H9 (cell line): Measurements from ENCODE around the gene TSSK6. TPM values are rescaled to one million over a fixed set of nuclear protein-coding genes. Genes with fewer than 3 reads are reported as not detected.

ENCODE experiments used
- DNase-seq: peaks from one replicate; pipeline ENCODE4 v3.0.0-alpha.2; 2017
- H2AFZ ChIP-seq: one replicate; pipeline ENCODE4 v1.6.1; 2013; ENCODE audit warnings: mild to moderate bottlenecking, low read length, control low read depth, moderate library complexity
- H2AK5ac ChIP-seq: 2 replicates; pipeline ENCODE4 v1.6.1; 2013; ENCODE audit warnings: low read length, control low read depth, mixed read lengths; ENCODE audit not compliant: insufficient read length
- H2BK120ac ChIP-seq: one replicate; pipeline ENCODE4 v1.6.1; 2013; ENCODE audit warnings: low read depth, mild to moderate bottlenecking, low read length, control low read depth, inconsistent platforms; ENCODE audit not compliant: poor library complexity, severe bottlenecking
- H2BK12ac ChIP-seq: 2 replicates; pipeline ENCODE4 v1.6.1; 2013; ENCODE audit warnings: low read length, control low read depth, mixed read lengths, low read depth; ENCODE audit not compliant: insufficient read length
- H2BK15ac ChIP-seq: 2 replicates; pipeline ENCODE4 v1.6.1; 2013; ENCODE audit warnings: low read depth, low read length, control low read depth
- H2BK20ac ChIP-seq: one replicate; pipeline ENCODE4 v1.6.1; 2013; ENCODE audit warnings: low read depth, mild to moderate bottlenecking, low read length, control low read depth, inconsistent platforms; ENCODE audit not compliant: poor library complexity, severe bottlenecking
- H2BK5ac ChIP-seq: 2 replicates; pipeline ENCODE4 v1.6.1; 2013; ENCODE audit warnings: low read length, control low read depth, mixed read lengths; ENCODE audit not compliant: insufficient read length
- H3K14ac ChIP-seq: 2 replicates; pipeline ENCODE4 v1.6.1; 2013; ENCODE audit warnings: low read length, control low read depth; ENCODE audit not compliant: insufficient read depth
- H3K18ac ChIP-seq: 2 replicates; pipeline ENCODE4 v1.6.1; 2013; ENCODE audit warnings: low read depth, mild to moderate bottlenecking, mixed read lengths, low read length, control low read depth; ENCODE audit not compliant: insufficient read length
- H3K23ac ChIP-seq: 2 replicates; pipeline ENCODE4 v1.6.1; 2013; ENCODE audit warnings: low read length, control low read depth, mixed read lengths, low read depth; ENCODE audit not compliant: insufficient read length
- H3K23me2 ChIP-seq: 2 replicates; pipeline ENCODE4 v1.6.1; 2013; ENCODE audit warnings: low read depth, mild to moderate bottlenecking, mixed read lengths, low read length, control low read depth; ENCODE audit not compliant: insufficient read length, poor library complexity, severe bottlenecking
- H3K27ac ChIP-seq: 2 replicates; pipeline ENCODE4 v1.5.1; 2013; ENCODE audit warnings: low read length, control low read depth, mixed read lengths, low read depth; ENCODE audit not compliant: insufficient read length
- H3K27me3 ChIP-seq: 2 replicates; pipeline ENCODE4 v1.6.1; 2013; ENCODE audit warnings: low read length, control low read depth, inconsistent platforms; ENCODE audit not compliant: insufficient read depth
- H3K4ac ChIP-seq: 2 replicates; pipeline ENCODE4 v1.6.1; 2013; ENCODE audit warnings: low read depth, mild to moderate bottlenecking, control low read depth, inconsistent platforms, low read length, moderate library complexity
- H3K4me1 ChIP-seq: 2 replicates; pipeline ENCODE4 v1.6.1; 2013; ENCODE audit warnings: low read length, control low read depth, inconsistent platforms; ENCODE audit not compliant: insufficient read depth
- H3K4me2 ChIP-seq: 2 replicates; pipeline ENCODE4 v1.6.1; 2013; ENCODE audit warnings: low read length, control low read depth, mixed read lengths; ENCODE audit not compliant: insufficient read length, insufficient read depth
- H3K56ac ChIP-seq: 2 replicates; pipeline ENCODE4 v1.6.1; 2013; ENCODE audit warnings: low read depth, mild to moderate bottlenecking, mixed read lengths, low read length, control low read depth; ENCODE audit not compliant: insufficient read length
- H3K79me1 ChIP-seq: 2 replicates; pipeline ENCODE4 v1.6.1; 2013; ENCODE audit warnings: low read depth, mild to moderate bottlenecking, moderate library complexity, low read length, control low read depth, inconsistent platforms; ENCODE audit not compliant: insufficient read depth, poor library complexity, severe bottlenecking
- H3K79me2 ChIP-seq: 2 replicates; pipeline ENCODE4 v1.6.1; 2013; ENCODE audit warnings: low read length, control low read depth, inconsistent platforms; ENCODE audit not compliant: insufficient read depth
- H3K9ac ChIP-seq: 2 replicates; pipeline ENCODE4 v1.6.1; 2013; ENCODE audit warnings: low read length, control low read depth, mixed read lengths; ENCODE audit not compliant: insufficient read length; ENCODE audit errors: extremely low read depth
- H3K9me3 ChIP-seq: one replicate; pipeline ENCODE4 v1.6.1; 2013; ENCODE audit warnings: low read depth, low read length, inconsistent platforms; ENCODE audit not compliant: control insufficient read depth
- H3T11ph ChIP-seq: one replicate; pipeline ENCODE4 v1.6.1; 2013; ENCODE audit warnings: mild to moderate bottlenecking, low read length, control low read depth, inconsistent platforms
- H4K20me1 ChIP-seq: one replicate; pipeline ENCODE4 v1.6.1; 2013; ENCODE audit not compliant: control insufficient read depth, insufficient read length, insufficient read depth
- H4K5ac ChIP-seq: 2 replicates; pipeline ENCODE4 v1.6.1; 2013; ENCODE audit warnings: low read depth, mild to moderate bottlenecking, mixed read lengths, low read length, control low read depth; ENCODE audit not compliant: insufficient read length
- H4K8ac ChIP-seq: replicated peaks from 2 replicates; pipeline ENCODE4 v1.6.1; 2013; ENCODE audit warnings: low read length, control low read depth, mixed read lengths, low read depth; ENCODE audit not compliant: insufficient read length
- H4K91ac ChIP-seq: 2 replicates; pipeline ENCODE4 v1.6.1; 2013; ENCODE audit warnings: low read depth, mild to moderate bottlenecking, moderate library complexity, mixed read lengths, low read length, control low read depth; ENCODE audit not compliant: insufficient read length
- H3K27ac Mint-ChIP-seq, 3 experiments: 2 replicates in 2 of 3; 3 replicates in 1 of 3; pipeline ENCODE4 v1.8.0; 2020 to 2021; ENCODE audit warnings: mixed read lengths in 3 of 3, mild to moderate bottlenecking in 1 of 3, moderate library complexity in 1 of 3
- H3K27me3 Mint-ChIP-seq: 2 replicates; pipeline ENCODE4 v1.8.0; 2021; ENCODE audit warnings: low read depth, mild to moderate bottlenecking, moderate library complexity, mixed read lengths
- H3K36me3 Mint-ChIP-seq, 3 experiments: 2 replicates in 2 of 3; 3 replicates in 1 of 3; pipeline ENCODE4 v1.8.0; 2020 to 2021; ENCODE audit warnings: low read depth in 3 of 3, mixed read lengths in 3 of 3; ENCODE audit not compliant: insufficient read depth in 1 of 3
- H3K4me1 Mint-ChIP-seq, 2 experiments: 2 replicates each; pipeline ENCODE4 v1.8.0; 2020; ENCODE audit warnings: mixed read lengths in 2 of 2
- H3K4me3 Mint-ChIP-seq, 2 experiments: 2 replicates in 1 of 2; 3 replicates in 1 of 2; pipeline ENCODE4 v1.8.0; 2020 to 2021; ENCODE audit warnings: mild to moderate bottlenecking in 2 of 2, mixed read lengths in 2 of 2, moderate library complexity in 1 of 2
- H3K9me3 Mint-ChIP-seq, 2 experiments: 2 replicates in 1 of 2; 3 replicates in 1 of 2; pipeline ENCODE4 v1.8.0; 2020; ENCODE audit warnings: mild to moderate bottlenecking in 2 of 2, mixed read lengths in 2 of 2, moderate library complexity in 1 of 2
- CTCF ChIP-seq: fragments of 200-600 bp; sonication (generic); conservative IDR thresholded peaks from 3 replicates; pipeline ENCODE4 v1.8.0; 2021; ENCODE audit warnings: antibody characterized with exemption, mild to moderate bottlenecking
- WGBS: extraction: QIAGEN DNeasy Blood & Tissue Kit; methylation state at CpG from one replicate; pipeline ENCODE4 v1.1.7; 2013; ENCODE audit warnings: missing lambda C conversion rate, low lambda C conversion rate, mixed read lengths; ENCODE audit not compliant: insufficient read length; ENCODE audit errors: extremely low coverage; 5-methylcytosine and 5-hydroxymethylcytosine counted together
- total RNA-seq: library from RNA; stranded (reverse); gene quantifications from 2 replicates; pipeline ENCODE4 v1.2.1, GENCODE V29; 2021

TSSK6 gene
- total RNA-seq, 1 experiment from 2014 or later, result 2.6 TPM

GRCh38 chr19:19514215-19514657 lies 1.1 kb downstream of the TSSK6 start:
- Histone ChIP-seq H3K56ac (no peak overlapping the region), H3K9me3 (no peaks in the 10 kb centered on the region), H4K5ac (no peak overlapping the region), H3K27me3 (no peaks in the 10 kb centered on the region), H3K27ac (no peak overlapping the region), H3K4ac (no peak overlapping the region), H3K23me2 (peaks cover 5% of the 10 kb centered on the region), H3K4me1 (no peaks in the 10 kb centered on the region), H2AFZ (no peak overlapping the region), H3T11ph (no peak overlapping the region), H2BK12ac (no peak overlapping the region), H2BK20ac (no peak overlapping the region), H3K4me2 (no peak overlapping the region), H2BK5ac (no peak overlapping the region), H2BK15ac (no peak overlapping the region), H2AK5ac (no peak overlapping the region), H4K8ac (no peak overlapping the region), H3K18ac (no peak overlapping the region), H3K9ac (no peak overlapping the region), H3K14ac (no peak overlapping the region; the same call in 1 of the 2 replicates), H3K79me2 (peaks cover 8% of the 10 kb centered on the region; the same call in 1 of the 2 replicates), H3K79me1 (peaks cover 3% of the 10 kb centered on the region), H3K23ac (no peak overlapping the region), H4K20me1 (no peaks in the 10 kb centered on the region), H4K91ac (no peak overlapping the region), H2BK120ac (no peak overlapping the region)
- Mint-ChIP-seq H3K36me3 (peaks cover under 1 to 14% (median 3%) of the 10 kb centered on the region in 3 experiments; a peak in 6 of 7 replicates), H3K27me3 (peaks cover 4% of the 10 kb centered on the region; the same call in 1 of the 2 replicates), H3K9me3 (no peaks in the 10 kb centered on the region), H3K4me1 (peaks cover 3 to 13% of the 10 kb centered on the region in 2 experiments), H3K4me3 (no peak overlapping the region; a peak in 1 of 5 replicates), H3K27ac (no peak overlapping the region)
- no CpG with 5 or more reads among the region's 46 CpGs for WGBS
- DNase-seq, result no peak
- TF ChIP-seq CTCF, result no peak
